Measurements from ENCODE around the gene GPR39. TPM values are rescaled to one million over a fixed set of nuclear protein-coding genes. Genes with fewer than 3 reads are reported as not detected.

The GPR39 gene
- total RNA-seq, 4 donors from 2014 or later: 0.52 to 53.2 (median 6.8) TPM; not detected in 1

- DNase-seq: no peak
- H3K9me3 ChIP-seq: no peaks in the 10 kb centered on the region
- H3K27ac ChIP-seq: no peak overlapping the region
- no peaks in the 10 kb centered on the region for H3K4me1 ChIP-seq
- no peak overlapping the region for H3K4me3 ChIP-seq
- no peaks in the 10 kb centered on the region for H3K27me3 ChIP-seq
- no peak for TF ChIP-seq POLR2A (IDR thresholded peaks at IDR 0.05)
- TF ChIP-seq, protein P1, sequence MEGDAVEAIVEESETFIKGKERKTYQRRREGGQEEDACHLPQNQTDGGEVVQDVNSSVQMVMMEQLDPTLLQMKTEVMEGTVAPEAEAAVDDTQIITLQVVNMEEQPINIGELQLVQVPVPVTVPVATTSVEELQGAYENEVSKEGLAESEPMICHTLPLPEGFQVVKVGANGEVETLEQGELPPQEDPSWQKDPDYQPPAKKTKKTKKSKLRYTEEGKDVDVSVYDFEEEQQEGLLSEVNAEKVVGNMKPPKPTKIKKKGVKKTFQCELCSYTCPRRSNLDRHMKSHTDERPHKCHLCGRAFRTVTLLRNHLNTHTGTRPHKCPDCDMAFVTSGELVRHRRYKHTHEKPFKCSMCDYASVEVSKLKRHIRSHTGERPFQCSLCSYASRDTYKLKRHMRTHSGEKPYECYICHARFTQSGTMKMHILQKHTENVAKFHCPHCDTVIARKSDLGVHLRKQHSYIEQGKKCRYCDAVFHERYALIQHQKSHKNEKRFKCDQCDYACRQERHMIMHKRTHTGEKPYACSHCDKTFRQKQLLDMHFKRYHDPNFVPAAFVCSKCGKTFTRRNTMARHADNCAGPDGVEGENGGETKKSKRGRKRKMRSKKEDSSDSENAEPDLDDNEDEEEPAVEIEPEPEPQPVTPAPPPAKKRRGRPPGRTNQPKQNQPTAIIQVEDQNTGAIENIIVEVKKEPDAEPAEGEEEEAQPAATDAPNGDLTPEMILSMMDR (IDR thresholded peaks at IDR 0.05): no peak
- H3K36me3 ChIP-seq: no peaks in the 10 kb centered on the region
- intact Hi-C loops (cut with DNase I; ENCODE audit: low total_unique reads): no loop called here
Observed at GRCh38 chr2:132654335-132654734, 237.7 kb downstream of the GPR39 start.

- H3K27me3 ChIP-seq: no peaks in the 10 kb centered on the region
- H3K27ac ChIP-seq: no peak overlapping the region
- TF ChIP-seq, protein P1 (IDR thresholded peaks at IDR 0.05): no peak
- no peak for TF ChIP-seq POLR2A (IDR thresholded peaks at IDR 0.05)
- H3K4me3 ChIP-seq: no peak overlapping the region
- intact Hi-C loops (cut with DNase I; ENCODE audit: low total_unique reads): no loop called here
- no peaks in the 10 kb centered on the region for H3K4me1 ChIP-seq
- no peaks in the 10 kb centered on the region for H3K36me3 ChIP-seq
- no peaks in the 10 kb centered on the region for H3K9me3 ChIP-seq
- DNase-seq: no peak
Observed at GRCh38 chr2:132654968-132655367, 238.4 kb downstream of the GPR39 start.

DNA sequence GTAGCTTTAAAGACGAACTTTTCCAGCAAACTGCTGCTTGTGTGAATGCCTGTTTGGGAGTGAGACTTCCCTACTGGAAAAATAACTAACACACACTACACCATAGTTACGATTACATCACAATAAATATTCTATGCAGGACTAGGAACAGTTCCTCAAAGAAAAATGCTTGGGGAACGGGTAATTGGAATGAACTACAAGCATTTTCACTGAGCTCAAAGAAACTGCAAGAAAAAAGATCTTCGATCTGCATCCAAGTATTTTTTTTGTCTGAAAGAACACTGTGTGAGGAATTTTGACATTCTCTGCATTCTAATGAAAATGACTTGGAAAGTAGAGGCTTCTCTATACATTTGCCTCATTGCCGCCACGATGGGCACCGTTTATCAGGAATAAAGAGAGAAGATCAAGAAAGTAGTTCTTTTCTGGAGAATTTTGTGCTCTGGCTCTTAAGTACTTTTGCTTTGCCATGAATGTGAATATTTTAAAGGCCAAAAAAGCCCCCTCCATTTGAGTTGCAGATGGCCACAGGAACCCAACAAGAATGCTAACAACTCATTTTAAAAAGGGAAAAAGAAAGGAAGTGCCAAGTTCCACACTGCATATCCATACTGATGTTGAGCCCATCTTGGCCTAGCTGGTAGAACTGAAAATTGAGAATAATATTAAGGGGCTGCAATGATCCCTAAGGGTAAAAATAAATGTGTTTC is 239.8 kb downstream of the GPR39 start:
- H3K4me3 ChIP-seq: no peak overlapping the region
- TF ChIP-seq POLR2A (IDR thresholded peaks at IDR 0.05): no peak
- TF ChIP-seq, protein P1 (IDR thresholded peaks at IDR 0.05): no peak
- no peaks in the 10 kb centered on the region for H3K4me1 ChIP-seq
- H3K27me3 ChIP-seq: no peaks in the 10 kb centered on the region
- H3K27ac ChIP-seq: no peak overlapping the region
- no peaks in the 10 kb centered on the region for H3K9me3 ChIP-seq
- H3K36me3 ChIP-seq: no peaks in the 10 kb centered on the region
- intact Hi-C loops (cut with DNase I; ENCODE audit: low total_unique reads): no loop called here
- no peak for DNase-seq

- no peak for DNase-seq
- Histone ChIP-seq H3K27me3 (no peaks in the 10 kb centered on the region), H3K4me1 (no peaks in the 10 kb centered on the region), H3K36me3 (no peaks in the 10 kb centered on the region), H3K9me3 (no peaks in the 10 kb centered on the region), H3K27ac (no peak overlapping the region), H3K4me3 (no peak overlapping the region)
- intact Hi-C loops (cut with DNase I; ENCODE audit: low total_unique reads): no loop called here
- TF ChIP-seq, protein P1 (IDR thresholded peaks at IDR 0.05): no peak
- TF ChIP-seq POLR2A (IDR thresholded peaks at IDR 0.05): no peak
Observed at GRCh38 chr2:132659331-132659730, 242.7 kb downstream of the GPR39 start.

DNA sequence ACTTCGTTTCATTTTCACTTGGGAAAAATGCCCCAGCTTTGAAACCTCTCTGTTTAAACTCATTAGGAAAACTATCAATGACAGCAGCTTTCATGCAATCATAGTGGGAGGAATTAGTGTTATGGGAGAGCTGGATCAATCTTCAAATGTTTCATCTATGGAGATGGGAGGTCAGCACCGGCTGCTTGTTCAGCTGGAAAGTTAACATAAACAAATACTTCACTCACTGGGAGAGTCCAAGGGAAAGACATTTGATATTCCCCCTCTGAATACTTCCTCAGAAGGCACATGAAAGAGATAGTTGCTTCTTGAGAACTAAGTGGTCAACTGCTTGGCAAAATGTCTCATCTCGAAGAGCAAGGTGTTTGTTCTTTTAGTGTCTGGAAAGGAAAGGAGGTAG is 246.1 kb downstream of the GPR39 start:
- H3K9me3 ChIP-seq: no peaks in the 10 kb centered on the region
- no peaks in the 10 kb centered on the region for H3K27me3 ChIP-seq

More for the DNA sequence above, 246.1 kb downstream of the GPR39 start:
- Histone ChIP-seq H3K4me3 (no peak overlapping the region), H3K27ac (no peak overlapping the region), H3K36me3 (no peaks in the 10 kb centered on the region), H3K4me1 (no peaks in the 10 kb centered on the region)
- intact Hi-C loops (cut with DNase I; ENCODE audit: low total_unique reads): no loop called here
- TF ChIP-seq, protein P1 (IDR thresholded peaks at IDR 0.05): no peak
- no peak for TF ChIP-seq POLR2A (IDR thresholded peaks at IDR 0.05)
- no peak for DNase-seq

Data from uterus (tissue), 4 donors.